Keratinocyte (primary cell): ENCODE measurements around the gene MCM5. TPM values are rescaled to one million over a fixed set of nuclear protein-coding genes. Genes with fewer than 3 reads are reported as not detected.
A peak's percentile ranks its signal among the peaks of the same experiment; 100 is the strongest.

ENCODE experiments used
- DNase-seq: peaks from one replicate; pipeline ENCODE4 v3.0.0-alpha.2; 2011; ENCODE audit warnings: low read depth, missing footprints, low spot score
- FAIRE-seq: peaks from 2 replicates; lab custom pipeline; 2011; peaks lifted over from hg19 to GRCh38; lab: Jason Lieb, UNC
- H2AFZ ChIP-seq: 2 replicates; pipeline ENCODE4 v1.6.0; 2012; ENCODE audit warnings: low read length, control low read depth, inconsistent platforms; ENCODE audit not compliant: control insufficient read depth
- H3K27ac ChIP-seq: 2 replicates; pipeline ENCODE4 v1.5.1; 2011; ENCODE audit warnings: low read length; ENCODE audit not compliant: control insufficient read depth, insufficient read depth
- H3K27me3 ChIP-seq: 3 replicates; pipeline ENCODE4 v1.6.0; 2011; ENCODE audit warnings: low read length; ENCODE audit not compliant: control insufficient read depth, insufficient read depth; ENCODE audit errors: extremely low read depth
- H3K36me3 ChIP-seq, 2 experiments: 2 replicates in 1 of 2; 3 replicates in 1 of 2; pipeline ENCODE4 v1.5.1; 2011; ENCODE audit warnings: low read length in 2 of 2, mild to moderate bottlenecking in 1 of 2; ENCODE audit not compliant: control insufficient read depth in 2 of 2, insufficient read depth in 2 of 2; ENCODE audit errors: extremely low read depth in 1 of 2
- H3K4me1 ChIP-seq: 3 replicates; pipeline ENCODE4 v1.5.1; 2011; ENCODE audit warnings: low read length; ENCODE audit not compliant: control insufficient read depth, insufficient read depth; ENCODE audit errors: extremely low read depth
- H3K4me2 ChIP-seq: 3 replicates; pipeline ENCODE4 v1.6.0; 2011; ENCODE audit warnings: low read depth, low read length; ENCODE audit not compliant: control insufficient read depth, insufficient read depth; ENCODE audit errors: extremely low read depth
- H3K4me3 ChIP-seq, 3 experiments: fragments of 200-600 bp in 1 of 3; sonication (generic) in 1 of 3; 2 replicates in 2 of 3; 3 replicates in 1 of 3; pipeline ENCODE4 v1.5.1; 2011 to 2016; ENCODE audit warnings: low read length in 3 of 3, mild to moderate bottlenecking in 3 of 3, control low read depth in 2 of 3, inconsistent platforms in 1 of 3, low read depth in 1 of 3, mixed read lengths in 1 of 3, mixed run types in 1 of 3, moderate library complexity in 1 of 3; ENCODE audit not compliant: control insufficient read depth in 2 of 3, insufficient read depth in 2 of 3; ENCODE audit errors: extremely low read depth in 1 of 3
- H3K79me2 ChIP-seq: 2 replicates; pipeline ENCODE4 v1.6.0; 2012; ENCODE audit warnings: low read length; ENCODE audit not compliant: control insufficient read depth, insufficient read depth
- H3K9ac ChIP-seq: 3 replicates; pipeline ENCODE4 v1.6.0; 2011; ENCODE audit warnings: low read length; ENCODE audit not compliant: control insufficient read depth, insufficient read depth; ENCODE audit errors: extremely low read depth
- H3K9me1 ChIP-seq: 3 replicates; pipeline ENCODE4 v1.6.0; 2011; ENCODE audit warnings: low read length; ENCODE audit not compliant: control insufficient read depth, insufficient read depth; ENCODE audit errors: extremely low read depth
- H3K9me3 ChIP-seq: 2 replicates; pipeline ENCODE4 v1.5.1; 2012; ENCODE audit warnings: low read depth, low read length; ENCODE audit not compliant: control insufficient read depth
- H4K20me1 ChIP-seq: 3 replicates; pipeline ENCODE4 v1.6.0; 2011; ENCODE audit warnings: low read length; ENCODE audit not compliant: control insufficient read depth, insufficient read depth; ENCODE audit errors: extremely low read depth
- CTCF ChIP-seq, 3 experiments: IDR thresholded peaks in 1 of 3; conservative IDR thresholded peaks in 1 of 3; optimal IDR thresholded peaks in 1 of 3; 2 replicates in 2 of 3; 3 replicates in 1 of 3; pipeline versions ENCODE3 to v1.5.1; 2011; ENCODE audit warnings: low read length in 3 of 3, mild to moderate bottlenecking in 3 of 3, moderate library complexity in 2 of 3, control low read depth in 1 of 3, inconsistent platforms in 1 of 3; ENCODE audit not compliant: insufficient read depth in 2 of 3; ENCODE audit errors: extremely low read depth in 1 of 3
- EZH2 ChIP-seq: IDR thresholded peaks from one replicate; pipeline ENCODE4 v1.6.1; 2012; ENCODE audit warnings: inconsistent platforms, mild to moderate bottlenecking, low read length, moderate library complexity
- dilution Hi-C: fragments of 300-500 bp; cut with MboI; formaldehyde crosslinking; loops from one replicate; pipeline ENCODE4 v1.7.0; 2020; ENCODE audit warnings: low sequenced_read_pairs; ENCODE audit not compliant: extremely low pct_ligation_motif_present
- polyA plus RNA-seq, 5 experiments: library from polyadenylated mRNA; depleted of rRNA in 3 of 5; stranded (reverse) in 3 of 5; stranded (forward) in 1 of 5; unstranded in 1 of 5; fragments of >200 nt; gene quantifications; 1 replicate in 1 of 5; 2 replicates in 3 of 5; 3 replicates in 1 of 5; pipeline versions ENCODE4 v1.2.1 to v1.2.3, GENCODE V29; 2011 to 2012; ENCODE audit warnings: missing spikeins in 2 of 5, low read depth in 1 of 5, low replicate concordance in 1 of 5

The MCM5 gene
- polyA plus RNA-seq, 1 donor (not counting 4 experiments of a cell fraction or from before 2014, with no cell fraction given), result 24.4 TPM

- Histone ChIP-seq H3K27ac (peak overlapping the region; percentile 67), H3K9me1 (no peaks in the 10 kb centered on the region)
- no peak for DNase-seq
Measured at GRCh38 chr22:35399114-35399677, 744 bp upstream of the MCM5 start.

GRCh38 chr22:35400501-35400790 lies 506 bp downstream of the MCM5 start:
- no peak for DNase-seq
- dilution Hi-C loops, result no loop called here
- H2AFZ ChIP-seq, result peak overlapping the region; percentile 95
- peak overlapping the region; percentile 72 for H3K27ac ChIP-seq
- FAIRE-seq, result no peak
- peaks cover 2% of the 10 kb centered on the region for H3K79me2 ChIP-seq
- H3K4me3 ChIP-seq, result peak overlapping the region; percentile 60 to 78 (median 76)
- H3K36me3 ChIP-seq, result peaks cover 0 to 18% of the 10 kb centered on the region in 2 experiments
- H3K9ac ChIP-seq, result peak overlapping the region; percentile 86
- H4K20me1 ChIP-seq, result no peaks in the 10 kb centered on the region
- H3K9me3 ChIP-seq, result no peaks in the 10 kb centered on the region
- no peak for TF ChIP-seq CTCF (optimal IDR thresholded peaks at IDR 0.05 in 1 of 3, IDR thresholded peaks at IDR 0.05 in 1 of 3, conservative IDR thresholded peaks at IDR 0.05 in 1 of 3; ENCODE audit: extremely low read depth in 1 of 3, insufficient read depth in 2 of 3, low read length in 3 of 3)
- peaks cover 14% of the 10 kb centered on the region for H3K4me1 ChIP-seq
- H3K9me1 ChIP-seq, result no peaks in the 10 kb centered on the region
- no peaks in the 10 kb centered on the region for H3K27me3 ChIP-seq
- peak overlapping the region; percentile 92 for H3K4me2 ChIP-seq

More at GRCh38 chr22:35399114-35399677, 744 bp upstream of the MCM5 start:
- peak overlapping the region; percentile 98 for H2AFZ ChIP-seq
- dilution Hi-C loops, result no loop called here
- peak overlapping the region; percentile 60 to 76 (median 75) for H3K4me3 ChIP-seq
- peaks cover 2% of the 10 kb centered on the region for H3K79me2 ChIP-seq
- H3K9ac ChIP-seq, result peak overlapping the region; percentile 86
- H3K4me2 ChIP-seq, result peak overlapping the region; percentile 92
- H3K9me3 ChIP-seq, result no peaks in the 10 kb centered on the region
- no peaks in the 10 kb centered on the region for H4K20me1 ChIP-seq
- no peaks in the 10 kb centered on the region for H3K27me3 ChIP-seq
- no peak for FAIRE-seq
- peaks cover 0 to 14% of the 10 kb centered on the region in 2 experiments for H3K36me3 ChIP-seq
- TF ChIP-seq EZH2 (no peak), CTCF (optimal IDR thresholded peaks at IDR 0.05 in 1 of 3, IDR thresholded peaks at IDR 0.05 in 1 of 3, conservative IDR thresholded peaks at IDR 0.05 in 1 of 3; ENCODE audit: extremely low read depth in 1 of 3, insufficient read depth in 2 of 3, low read length in 3 of 3) (no peak)
- peaks cover 14% of the 10 kb centered on the region for H3K4me1 ChIP-seq
